ENCODE measurements around the gene NFYC. TPM values are rescaled to one million over a fixed set of nuclear protein-coding genes. Genes with fewer than 3 reads are reported as not detected.

The NFYC gene
- total RNA-seq, 1 experiment from 2014 or later = 65.5 TPM

- Mint-ChIP-seq H3K9me3 (ENCODE audit: low read depth, unreplicated experiment) (no peaks in the 10 kb centered on the region), H3K4me1 (ENCODE audit: low read depth, unreplicated experiment) (peaks cover 35% of the 10 kb centered on the region), H3K27ac (ENCODE audit: unreplicated experiment) (no peak overlapping the region), H3K4me3 (ENCODE audit: low read depth, unreplicated experiment) (no peak overlapping the region), H3K36me3 (ENCODE audit: insufficient read depth, unreplicated experiment) (peaks cover 25% of the 10 kb centered on the region), H3K27me3 (ENCODE audit: unreplicated experiment) (no peaks in the 10 kb centered on the region)
- TF ChIP-seq CTCF (IDR thresholded peaks at IDR 0.05; ENCODE audit: unreplicated experiment) = no peak
- CTCF ChIA-PET = interaction anchor here (0.7 to 2.6 kb wide), 2 partner anchors 8 to 45 kb away, joined by 3 to 5 read pairs; no protein-coding TSS in a partner anchor
- BruUV-seq (replicated peaks) = no TSS peak
- intact Hi-C loops (cut with micrococcal nuclease; ENCODE audit: unreplicated experiment) = no loop called here
- DNase-seq = no peak
Measured at GRCh38 chr1:40689737-40690136, 1.8 kb upstream of the NFYC start.

GRCh38 chr1:40690771-40691537 is 550 bp upstream of the NFYC start:
- Mint-ChIP-seq H3K4me3 (ENCODE audit: low read depth, unreplicated experiment) (peak overlapping the region; percentile 99), H3K36me3 (ENCODE audit: insufficient read depth, unreplicated experiment) (peaks cover 22% of the 10 kb centered on the region), H3K27me3 (ENCODE audit: unreplicated experiment) (no peaks in the 10 kb centered on the region), H3K9me3 (ENCODE audit: low read depth, unreplicated experiment) (no peaks in the 10 kb centered on the region), H3K27ac (ENCODE audit: unreplicated experiment) (peak overlapping the region; percentile 92), H3K4me1 (ENCODE audit: low read depth, unreplicated experiment) (peaks cover 38% of the 10 kb centered on the region)
- intact Hi-C loops (cut with micrococcal nuclease; ENCODE audit: unreplicated experiment) = no loop called here
- no peak for DNase-seq
- no peak for TF ChIP-seq CTCF (IDR thresholded peaks at IDR 0.05; ENCODE audit: unreplicated experiment)
- CTCF ChIA-PET = interaction anchor here (0.6 to 2.6 kb wide), 7 partner anchors 10 to 638 kb away, joined by 3 to 8 read pairs (median 5); no protein-coding TSS in a partner anchor
- BruUV-seq (replicated peaks) = TSS peak; percentile 76

- H3K27ac Mint-ChIP-seq (ENCODE audit: unreplicated experiment) = peak overlapping the region; percentile 92
- H3K9me3 Mint-ChIP-seq (ENCODE audit: low read depth, unreplicated experiment) = no peaks in the 10 kb centered on the region
- no peak for DNase-seq
- no peaks in the 10 kb centered on the region for H3K27me3 Mint-ChIP-seq (ENCODE audit: unreplicated experiment)
- no TSS peak for BruUV-seq (replicated peaks)
- H3K36me3 Mint-ChIP-seq (ENCODE audit: insufficient read depth, unreplicated experiment) = peaks cover 22% of the 10 kb centered on the region
- peak overlapping the region; percentile 99 for H3K4me3 Mint-ChIP-seq (ENCODE audit: low read depth, unreplicated experiment)
- no peak for TF ChIP-seq CTCF (IDR thresholded peaks at IDR 0.05; ENCODE audit: unreplicated experiment)
- CTCF ChIA-PET = interaction anchor here (1.6 to 3.0 kb wide), 4 partner anchors 11 to 82 kb away, joined by 5 to 16 read pairs (median 6); no protein-coding TSS in a partner anchor
- H3K4me1 Mint-ChIP-seq (ENCODE audit: low read depth, unreplicated experiment) = peaks cover 38% of the 10 kb centered on the region
- intact Hi-C loops (cut with micrococcal nuclease; ENCODE audit: unreplicated experiment) = no loop called here
Measured at GRCh38 chr1:40692429-40692895, 958 bp downstream of the NFYC start.

GRCh38 chr1:40693425-40693824 is 1.9 kb downstream of the NFYC start:
- no peaks in the 10 kb centered on the region for H3K27me3 Mint-ChIP-seq (ENCODE audit: unreplicated experiment)
- intact Hi-C loops (cut with micrococcal nuclease; ENCODE audit: unreplicated experiment) = no loop called here
- no peaks in the 10 kb centered on the region for H3K9me3 Mint-ChIP-seq (ENCODE audit: low read depth, unreplicated experiment)
- no peak overlapping the region for H3K27ac Mint-ChIP-seq (ENCODE audit: unreplicated experiment)
- DNase-seq = no peak
- BruUV-seq (replicated peaks) = TSS peak; percentile 21
- H3K4me1 Mint-ChIP-seq (ENCODE audit: low read depth, unreplicated experiment) = peaks cover 38% of the 10 kb centered on the region
- H3K36me3 Mint-ChIP-seq (ENCODE audit: insufficient read depth, unreplicated experiment) = peaks cover 22% of the 10 kb centered on the region
- H3K4me3 Mint-ChIP-seq (ENCODE audit: low read depth, unreplicated experiment) = peak overlapping the region; percentile 99
- CTCF ChIA-PET = interaction anchor here (3.0 kb wide), 1 partner anchor 10 kb away, joined by 16 read pairs; no protein-coding TSS in a partner anchor
- no peak for TF ChIP-seq CTCF (IDR thresholded peaks at IDR 0.05; ENCODE audit: unreplicated experiment)

All from Calu3 (cell line).